ENCODE results near the gene RPS6KB1.
"Not testable (repeated sequence)": the region's sequence is repeated elsewhere in the genome, so short reads cannot be mapped to it uniquely, and the experiment has no call there.

Gene RPS6KB1

GRCh38 chr17:59872351-59872750 is 20.6 kb upstream of the RPS6KB1 start:
- no peak for DNase-seq

- DNase-seq: not testable (repeated sequence)
These were observed 19.5 kb upstream of the RPS6KB1 start for GRCh38 chr17:59873414-59873813.

- DNase-seq: no peak
These were observed 18.5 kb upstream of the RPS6KB1 start for GRCh38 chr17:59874376-59874775.

- no peak for DNase-seq
These were observed 16.8 kb upstream of the RPS6KB1 start for GRCh38 chr17:59876107-59876506.

- DNase-seq: no peak
These were observed 15.0 kb upstream of the RPS6KB1 start for GRCh38 chr17:59877965-59878364.

GRCh38 chr17:59878624-59879023 is 14.3 kb upstream of the RPS6KB1 start:
- DNase-seq: no peak

GRCh38 chr17:59884861-59885260 is 8.1 kb upstream of the RPS6KB1 start:
- no peak for DNase-seq

- DNase-seq: no peak
These were observed 4.7 kb upstream of the RPS6KB1 start for GRCh38 chr17:59888145-59888750.

- DNase-seq: no peak
These were observed 2.2 kb upstream of the RPS6KB1 start for GRCh38 chr17:59890720-59891119.

- DNase-seq: no peak
These were observed 534 bp upstream of the RPS6KB1 start for GRCh38 chr17:59892251-59892923.

- DNase-seq: no peak
These were observed 767 bp downstream of the RPS6KB1 start for GRCh38 chr17:59893676-59894100.

- DNase-seq: peak; percentile 45
These were observed 4.2 kb downstream of the RPS6KB1 start for GRCh38 chr17:59897090-59897489.

GRCh38 chr17:59899099-59899498 is 6.2 kb downstream of the RPS6KB1 start:
- no peak for DNase-seq

GRCh38 chr17:59901604-59902003 is 8.7 kb downstream of the RPS6KB1 start:
- no peak for DNase-seq

- DNase-seq: no peak
These were observed 10.5 kb downstream of the RPS6KB1 start for GRCh38 chr17:59903455-59903854.

GRCh38 chr17:59907467-59907866 is 14.5 kb downstream of the RPS6KB1 start:
- DNase-seq: no peak

GRCh38 chr17:59914274-59914854 is 21.4 kb downstream of the RPS6KB1 start:
- peak; percentile 55 for DNase-seq

- no peak for DNase-seq
These were observed 23.5 kb downstream of the RPS6KB1 start for GRCh38 chr17:59916446-59916845.

GRCh38 chr17:59920637-59921036 is 27.7 kb downstream of the RPS6KB1 start:
- not testable (repeated sequence) for DNase-seq

GRCh38 chr17:59930121-59930520 is 37.2 kb downstream of the RPS6KB1 start:
- DNase-seq: not testable (repeated sequence)

- peak; percentile 16 for DNase-seq
These were observed 37.8 kb downstream of the RPS6KB1 start for GRCh38 chr17:59930768-59931167.

- not testable (repeated sequence) for DNase-seq
These were observed 40.4 kb downstream of the RPS6KB1 start for GRCh38 chr17:59933317-59933716.

GRCh38 chr17:59940697-59941096 is 47.8 kb downstream of the RPS6KB1 start:
- not testable (repeated sequence) for DNase-seq

GRCh38 chr17:59941131-59941530 is 48.2 kb downstream of the RPS6KB1 start:
- no peak for DNase-seq

Measured in fibroblast of skin of abdomen (primary cell).